NCI-H128 (cell line): ENCODE results near the gene PIK3R6.

Experiments used
- DNase-seq: peaks from one replicate; lab custom pipeline; 2025; ENCODE audit not compliant: unreplicated experiment; lab: John Stamatoyannopoulos, UW

PIK3R6 gene

GRCh38 chr17:8855477-8856204 lies 11.8 kb downstream of the PIK3R6 start:
- DNase-seq, result no peak

- DNase-seq, result no peak
These were observed 15.9 kb downstream of the PIK3R6 start for GRCh38 chr17:8851600-8851999.

- no peak for DNase-seq
These were observed 18.0 kb downstream of the PIK3R6 start for GRCh38 chr17:8849311-8850041.

DNA sequence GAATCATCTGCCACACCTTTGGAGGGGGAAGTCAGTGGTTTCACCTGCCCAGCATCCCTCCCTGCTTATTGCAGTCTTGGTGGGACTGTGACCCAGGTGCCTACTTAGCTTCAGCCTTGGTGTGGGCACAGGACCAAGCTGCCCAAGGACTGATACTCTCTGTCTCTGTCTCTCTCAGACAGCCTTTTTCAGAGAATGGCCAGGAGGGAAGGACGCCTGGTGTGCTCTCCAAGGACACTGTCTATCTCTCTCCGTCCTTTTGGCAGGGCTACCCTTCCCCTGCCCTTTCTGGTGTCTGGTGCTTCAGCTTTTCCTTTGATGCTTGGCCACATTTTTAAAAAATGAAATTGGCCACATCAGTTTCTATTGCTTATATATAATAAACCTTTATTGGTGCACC lies 19.6 kb downstream of the PIK3R6 start:
- no peak for DNase-seq

DNA sequence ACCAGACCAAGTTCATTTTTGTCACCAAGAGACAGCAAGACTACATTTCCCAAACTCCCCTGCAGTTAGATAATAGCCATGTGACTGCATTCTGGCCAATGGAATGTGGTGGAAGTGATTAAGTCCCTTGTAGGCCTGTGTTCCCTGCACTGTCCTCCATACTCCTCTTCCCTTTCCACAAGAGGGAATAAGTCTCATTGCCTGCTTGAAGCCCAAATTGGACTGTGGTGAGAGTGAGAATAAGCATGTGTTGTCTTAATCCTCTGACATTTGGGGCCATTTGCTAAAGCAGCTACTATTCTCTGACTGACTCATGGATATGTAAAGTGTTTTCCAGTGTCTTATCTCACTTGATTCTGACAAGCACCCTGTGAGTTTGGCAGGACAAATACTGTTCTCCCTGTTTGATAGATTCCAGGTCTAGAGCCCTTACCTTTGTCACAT lies 20.7 kb downstream of the PIK3R6 start:
- DNase-seq, result no peak

DNA sequence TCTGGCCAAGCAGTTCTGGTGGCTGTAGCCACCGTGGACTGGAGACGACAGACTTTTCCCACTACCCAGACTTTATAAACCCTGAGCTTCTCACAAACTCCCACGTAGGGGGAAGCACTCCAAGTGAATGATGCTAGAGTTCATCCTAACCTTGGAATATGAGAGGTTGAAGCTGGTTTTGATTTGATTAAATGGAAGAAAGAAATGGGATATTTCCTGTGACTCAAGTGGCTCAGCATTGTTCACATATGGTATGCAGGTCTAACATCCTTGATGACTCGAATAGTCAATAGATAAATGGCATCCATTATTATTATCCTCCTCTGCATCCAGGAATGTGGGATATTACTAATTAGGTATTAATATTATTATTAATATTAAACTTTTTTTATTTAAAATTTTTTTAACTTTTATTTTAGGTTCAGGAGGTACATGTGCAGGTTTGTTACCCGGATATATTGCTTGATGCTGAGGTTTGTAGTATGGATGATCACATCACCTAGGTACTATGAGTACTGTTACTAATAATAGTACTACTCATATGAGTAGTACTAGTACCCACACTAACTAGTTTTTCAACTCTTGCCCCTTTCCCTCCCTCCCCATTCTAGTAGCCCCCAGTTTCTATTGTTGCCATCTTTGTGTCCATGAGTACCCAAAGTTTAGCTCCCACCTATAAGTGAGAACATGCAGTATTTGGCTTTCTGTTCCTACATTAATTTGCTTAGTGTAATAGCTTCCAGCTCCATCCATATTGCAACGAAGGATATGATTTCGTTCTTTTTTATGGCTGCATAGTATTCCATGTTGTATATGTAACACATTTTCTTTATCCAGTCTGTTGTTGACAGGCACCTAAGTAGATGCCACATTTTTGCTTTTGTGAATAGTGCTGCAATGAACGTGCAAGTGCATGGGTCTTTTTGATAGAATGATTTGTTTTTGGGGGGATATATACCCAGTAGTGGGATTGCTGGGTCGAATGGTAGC lies 22.9 kb downstream of the PIK3R6 start:
- DNase-seq, result no peak

DNA sequence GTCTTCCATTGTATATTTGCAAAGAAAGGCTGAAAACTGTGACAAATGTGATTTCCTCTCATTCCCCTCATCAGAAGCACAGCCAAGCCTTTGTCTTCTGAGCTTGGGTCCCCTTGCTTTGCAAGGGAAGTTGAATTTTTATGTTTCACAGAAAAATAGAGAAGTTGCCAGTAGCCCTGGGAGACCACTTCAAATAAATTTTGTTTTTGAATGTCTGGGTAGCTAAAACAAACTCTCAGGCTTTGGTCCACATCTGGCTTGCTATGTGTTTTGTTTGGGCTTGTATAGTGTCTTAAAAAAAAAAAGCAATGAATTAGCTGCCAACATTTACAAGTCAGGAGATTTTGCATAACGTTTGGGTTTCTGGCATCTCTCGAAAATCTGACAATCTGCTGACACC lies 24.1 kb downstream of the PIK3R6 start:
- DNase-seq, result no peak

GRCh38 chr17:8841844-8842243 lies 25.6 kb downstream of the PIK3R6 start:
- no peak for DNase-seq

GRCh38 chr17:8839410-8839935 lies 28.0 kb downstream of the PIK3R6 start:
- no peak for DNase-seq

DNA sequence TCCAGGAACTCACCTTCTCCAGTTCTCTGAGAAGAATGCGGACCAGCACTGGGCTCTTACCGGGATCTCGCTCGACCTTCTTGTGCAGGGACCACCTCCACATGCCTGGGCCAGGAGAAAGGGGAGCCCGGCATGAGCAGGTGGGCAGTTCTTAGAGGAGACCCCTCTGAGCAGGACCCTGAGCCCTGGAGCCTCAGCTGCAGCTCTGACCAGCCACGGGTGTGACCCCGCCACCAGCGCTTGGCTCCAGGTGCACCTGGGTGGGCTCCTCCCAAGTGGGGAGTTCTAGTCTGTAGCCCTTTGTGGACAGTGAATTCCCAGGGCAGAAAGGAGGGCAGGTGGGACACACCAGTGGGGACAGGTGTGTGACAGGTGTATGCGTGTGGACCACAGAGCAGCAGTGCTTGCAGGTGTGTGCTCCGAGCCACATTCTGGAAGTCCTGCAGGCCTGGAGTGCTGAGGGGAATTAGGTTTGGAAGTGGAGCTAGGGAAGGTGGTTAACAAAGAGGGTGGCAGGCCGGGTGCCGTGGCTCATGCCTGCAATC lies 28.9 kb downstream of the PIK3R6 start:
- DNase-seq, result no peak

DNA sequence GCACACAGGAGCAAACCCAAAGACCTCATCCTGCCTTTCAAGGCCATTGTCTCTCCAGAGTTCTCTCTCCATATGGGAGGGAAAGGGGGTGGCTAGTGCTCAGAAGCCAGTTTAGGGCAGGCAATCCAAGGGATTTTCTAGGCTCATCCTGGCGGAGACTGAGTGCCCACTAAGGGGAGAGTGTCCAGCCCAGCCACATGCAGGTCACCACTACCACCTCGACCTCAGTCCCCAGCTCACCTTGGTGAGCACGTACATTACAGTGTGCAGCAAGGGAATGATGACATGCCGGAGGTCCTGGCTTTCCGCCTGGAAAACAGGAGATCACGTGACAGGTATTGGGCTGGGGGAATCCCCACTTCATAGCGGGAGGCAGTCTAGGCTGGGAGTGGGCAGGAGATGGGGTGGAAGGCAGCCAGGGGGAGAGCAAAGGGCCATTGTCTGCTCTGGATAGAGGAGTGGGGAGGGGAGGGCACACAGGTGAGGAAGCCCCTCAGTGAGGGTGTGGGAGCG lies 29.9 kb downstream of the PIK3R6 start:
- no peak for DNase-seq

DNA sequence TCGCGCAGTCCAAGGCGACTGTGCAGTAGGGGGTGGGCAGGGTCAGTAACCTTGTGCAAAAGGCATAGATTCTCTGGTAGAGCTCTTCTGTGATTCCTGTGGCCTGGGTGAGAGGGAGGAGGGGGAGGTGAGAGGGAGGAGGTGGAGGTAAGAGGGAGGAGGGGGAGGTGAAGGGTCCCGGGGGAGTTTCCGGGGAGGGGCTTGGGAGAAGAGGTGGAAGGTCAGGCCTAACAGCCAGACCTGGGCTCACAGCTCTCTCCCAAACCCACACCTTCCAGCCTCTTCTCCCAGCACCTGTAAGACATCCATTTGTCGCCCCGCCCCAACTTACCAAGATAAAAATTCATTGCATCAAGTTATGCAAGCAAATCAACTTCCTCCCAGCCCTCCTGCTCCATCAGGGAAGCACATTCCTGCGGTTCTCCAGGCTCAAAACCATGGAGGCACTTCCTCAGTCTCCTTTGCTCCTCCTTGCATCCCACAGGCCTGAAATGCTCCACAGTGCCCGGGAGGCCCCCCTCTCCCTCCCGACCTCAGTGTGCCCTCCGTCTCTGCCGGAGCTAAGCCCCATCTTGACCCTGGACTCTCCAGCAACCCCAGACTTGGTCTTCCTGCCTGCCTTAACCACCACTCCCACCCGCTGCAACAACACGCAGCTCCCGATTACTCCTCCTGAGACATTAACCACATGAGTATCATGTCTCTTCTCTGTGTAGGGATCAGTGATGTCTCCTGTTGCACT lies 30.5 kb downstream of the PIK3R6 start:
- DNase-seq, result no peak

GRCh38 chr17:8835631-8836364 lies 31.7 kb downstream of the PIK3R6 start:
- DNase-seq, result no peak

- no peak for DNase-seq
These were observed 32.4 kb downstream of the PIK3R6 start for GRCh38 chr17:8835106-8835505.

- DNase-seq, result no peak
These were observed 34.6 kb downstream of the PIK3R6 start for GRCh38 chr17:8832711-8833352.

- DNase-seq, result no peak
These were observed 36.1 kb downstream of the PIK3R6 start for GRCh38 chr17:8831234-8831849.

- DNase-seq, result no peak
These were observed 37.3 kb downstream of the PIK3R6 start for GRCh38 chr17:8830141-8830540.
